ENCODE results near the gene COA1. TPM values are rescaled to one million over a fixed set of nuclear protein-coding genes. Genes with fewer than 3 reads are reported as not detected.

COA1 gene
- total and polyA plus RNA-seq, 2 donors (not counting 3 experiments of a cell fraction or from before 2014, with no cell fraction given): 38.1 to 55.1 TPM

- TF ChIP-seq CTCF (IDR thresholded peaks at IDR 0.05; ENCODE audit: extremely low read depth in 1 of 2, insufficient read depth in 1 of 2, low read depth in 1 of 2, low read length in 2 of 2) (no peak), GATA2 (IDR thresholded peaks at IDR 0.05; ENCODE audit: insufficient read depth, insufficient read length, low read depth, low read length) (peak; percentile 50), FOS (IDR thresholded peaks at IDR 0.05; ENCODE audit: borderline replicate concordance, insufficient read depth, low read length) (peak; percentile 91), POLR2A (IDR thresholded peaks at IDR 0.05; ENCODE audit: low read depth, low read length) (no peak), MYC (IDR thresholded peaks at IDR 0.05; ENCODE audit: low read depth, low read length) (peak; percentile 75), EZH2 (IDR thresholded peaks at IDR 0.05; ENCODE audit: borderline replicate concordance, low read depth, low read length, severe bottlenecking) (no peak), POLR2AphosphoS5 (IDR thresholded peaks at IDR 0.05; ENCODE audit: insufficient read depth, low read depth, low read length) (peak; percentile 77), JUN (IDR thresholded peaks at IDR 0.05; ENCODE audit: borderline replicate concordance, insufficient read depth, insufficient read length, low read depth) (peak; percentile 77), MAX (IDR thresholded peaks at IDR 0.05; ENCODE audit: insufficient read depth, insufficient read length) (peak; percentile 45)
- no peaks in the 10 kb centered on the region for H3K9me1 ChIP-seq (replicated peaks; ENCODE audit: control insufficient read depth, extremely low read depth, insufficient read depth, low read length)
- FAIRE-seq (peak; percentile 94), DNase-seq (ENCODE audit: low read depth, low spot score) (peak; percentile 98)
- no peaks in the 10 kb centered on the region for H3K27me3 ChIP-seq (ENCODE audit: control insufficient read depth in 2 of 2, insufficient read depth in 2 of 2, low read length in 2 of 2)
- peak overlapping the region in 1 of 3 experiments; percentile 52 for H3K4me3 ChIP-seq (replicated peaks in 1 of 3; ENCODE audit: insufficient read depth in 1 of 3, low read depth in 1 of 3, low read length in 3 of 3)
- peak overlapping the region; percentile 97 for H3K27ac ChIP-seq (ENCODE audit: insufficient read depth, low read depth, low read length)
- dilution Hi-C loops (cut with MboI; ENCODE audit: extremely low pct_ligation_motif_present, low sequenced_read_pairs): no loop called here
- ChIA-PET POLR2A (interaction anchor here (0.9 to 4.9 kb wide), 5 partner anchors 8 to 65 kb away, joined by 5 to 50 read pairs (median 9); partner anchors contain the start of gene STK17A), CTCF (interaction anchor here (0.7 to 9.3 kb wide), 10 partner anchors 9 to 191 kb away, joined by 3 to 130 read pairs (median 4); partner anchors contain the start of gene STK17A)
- peak overlapping the region; percentile 88 for H3K9ac ChIP-seq (replicated peaks; ENCODE audit: extremely low read depth, insufficient read depth, low read length)
- H2AFZ ChIP-seq (ENCODE audit: low read depth, low read length): no peak overlapping the region
- peaks cover 0 to 2% of the 10 kb centered on the region in 2 experiments for H3K36me3 ChIP-seq (ENCODE audit: control insufficient read depth in 2 of 2, extremely low read depth in 1 of 2, insufficient read depth in 2 of 2, low read length in 2 of 2)
- H3K4me2 ChIP-seq (ENCODE audit: insufficient read depth, low read length): peak overlapping the region; percentile 90
- peaks cover 74% of the 10 kb centered on the region for H3K4me1 ChIP-seq (ENCODE audit: control insufficient read depth, extremely low read depth, insufficient read depth, low read length)
- no TSS peak for BruUV-seq (replicated peaks)
- H4K20me1 ChIP-seq (replicated peaks; ENCODE audit: control insufficient read depth, extremely low read depth, insufficient read depth, low read length): no peaks in the 10 kb centered on the region
- H3K9me3 ChIP-seq (replicated peaks; ENCODE audit: control insufficient read depth, insufficient read depth, low read length): no peaks in the 10 kb centered on the region
- H3K79me2 ChIP-seq (ENCODE audit: control insufficient read depth, insufficient read depth, low read length): peaks cover 25% of the 10 kb centered on the region
- intact Hi-C loops (cut with micrococcal nuclease): loop anchor here (1.0 kb wide), 5 partner anchors 8 to 65 kb away; partner anchors contain the start of gene STK17A
These were observed 81.5 kb downstream of the COA1 start for GRCh38 chr7:43647673-43648472.
